HepG2 (cell line): ENCODE results near the gene CYP46A1. TPM values are rescaled to one million over a fixed set of nuclear protein-coding genes. Genes with fewer than 3 reads are reported as not detected.

ENCODE experiments used
- ATAC-seq: fragments of 200-7000 bp; cut with Tn5 transposase; 3 replicates; pipeline ENCODE4 v1.9.1; 2020; ENCODE audit warnings: mild to moderate bottlenecking, moderate library complexity
- BruUV-seq: library from RNA; stranded (reverse); fragments of 400-500 nt; replicated peaks from 2 replicates; lab custom pipeline; 2021; lab: Mats Ljungman, UMichigan
- CTCF ChIA-PET: fragments of 300-600 bp; formaldehyde crosslinking; extraction: SDS; loops from one replicate; lab custom pipeline; 2021; ENCODE audit warnings: low total read pairs, inconsistent platforms, low intra/inter-chr PET ratio; lab: Yijun Ruan, JAX
- POLR2A ChIA-PET: fragments of 350-600 bp; sonication (Branson Sonifier 250); formaldehyde crosslinking; loops from one replicate; lab custom pipeline; 2020; ENCODE audit warnings: antibody characterized with exemption, inconsistent platforms; lab: Yijun Ruan, JAX
- DNase-seq: peaks from one replicate; pipeline ENCODE4 v3.0.0-alpha.2; 2015; ENCODE audit warnings: low spot score
- FAIRE-seq: peaks from 3 replicates; lab custom pipeline; 2011; peaks lifted over from hg19 to GRCh38; lab: Jason Lieb, UNC
- H2AFZ ChIP-seq: one replicate; pipeline ENCODE4 v1.6.1; 2011; ENCODE audit warnings: low read length, inconsistent platforms
- H3K27ac ChIP-seq: fragments of 300-600 bp; 3 replicates; pipeline ENCODE4 v1.8.0; 2011; ENCODE audit warnings: mixed run types, mild to moderate bottlenecking, mixed read lengths, low read length, inconsistent platforms; ENCODE audit not compliant: insufficient read depth; ENCODE audit errors: extremely low read length
- H3K27me3 ChIP-seq, 2 experiments: fragments of 200-600 bp in 1 of 2; 2 replicates in 1 of 2; 3 replicates in 1 of 2; pipeline versions ENCODE4 v1.6.0 to v1.8.0; 2011; ENCODE audit warnings: low read length in 2 of 2, mild to moderate bottlenecking in 2 of 2, moderate library complexity in 2 of 2, inconsistent platforms in 1 of 2; ENCODE audit not compliant: insufficient read depth in 2 of 2, control insufficient read depth in 1 of 2
- H3K36me3 ChIP-seq, 2 experiments: fragments of 200-600 bp in 1 of 2; replicated peaks in 1 of 2; 2 replicates in 1 of 2; 3 replicates in 1 of 2; pipeline versions ENCODE4 v1.5.1 to v1.8.0; 2011; ENCODE audit warnings: low read length in 2 of 2, inconsistent platforms in 1 of 2; ENCODE audit not compliant: insufficient read depth in 2 of 2, control insufficient read depth in 1 of 2
- H3K4me1 ChIP-seq: 2 replicates; pipeline ENCODE4 v1.5.1; 2012; ENCODE audit warnings: low read length, inconsistent platforms; ENCODE audit not compliant: insufficient read depth
- H3K4me2 ChIP-seq: 2 replicates; pipeline ENCODE4 v1.6.0; 2011; ENCODE audit warnings: low read depth, low read length, inconsistent platforms
- H3K4me3 ChIP-seq, 3 experiments: fragments of 200-600 bp in 1 of 3; sonication (generic), shearing (Covaris generic) in 1 of 3; replicated peaks in 1 of 3; 2 replicates each; pipeline ENCODE4 v1.5.1; 2011 to 2016; ENCODE audit warnings: low read length in 3 of 3, inconsistent platforms in 2 of 3, low read depth in 2 of 3, mild to moderate bottlenecking in 2 of 3, control low read depth in 1 of 3, mixed read lengths in 1 of 3; ENCODE audit not compliant: insufficient read depth in 1 of 3
- H3K79me2 ChIP-seq: one replicate; pipeline ENCODE4 v1.6.1; 2011; ENCODE audit warnings: low read length, inconsistent platforms; ENCODE audit not compliant: insufficient read depth
- H3K9ac ChIP-seq: 2 replicates; pipeline ENCODE4 v1.6.0; 2011; ENCODE audit warnings: mild to moderate bottlenecking, low read depth, low read length, inconsistent platforms; ENCODE audit not compliant: insufficient read depth
- H3K9me3 ChIP-seq: 2 replicates; pipeline ENCODE4 v1.5.1; 2012; ENCODE audit warnings: mild to moderate bottlenecking, low read length
- H4K20me1 ChIP-seq: 2 replicates; pipeline ENCODE4 v1.6.0; 2011; ENCODE audit warnings: inconsistent platforms, mild to moderate bottlenecking, low read length, moderate library complexity; ENCODE audit not compliant: insufficient read depth
- PLSCR1 ChIP-seq: sonication (generic); formaldehyde crosslinking; IDR thresholded peaks from 2 replicates; pipeline ENCODE4 v1.5.0; 2020; ENCODE audit warnings: missing genetic modification reagents, mild to moderate bottlenecking, borderline replicate concordance
- RNF219 ChIP-seq: sonication (generic); formaldehyde crosslinking; IDR thresholded peaks from 2 replicates; pipeline ENCODE4 v1.5.0; 2020; ENCODE audit warnings: mild to moderate bottlenecking, missing genetic modification reagents
- ZNF629 ChIP-seq: sonication (generic); formaldehyde crosslinking; conservative IDR thresholded peaks from 2 replicates; pipeline ENCODE4 v1.5.0; 2020; ENCODE audit warnings: missing genetic modification reagents
- ZNF768 ChIP-seq: sonication (generic); formaldehyde crosslinking; IDR thresholded peaks from 2 replicates; pipeline ENCODE4 v1.4.0; 2020; ENCODE audit warnings: missing genetic modification reagents
- WGBS: methylation state at CpG from one replicate; pipeline ENCODE4 v1.1.6; 2017; ENCODE audit warnings: low lambda C conversion rate; 5-methylcytosine and 5-hydroxymethylcytosine counted together
- in situ Hi-C: cut with HindIII; loops from 2 replicates; pipeline ENCODE4 v1.10.0; 2017; ENCODE audit warnings: low pct_unique_long_range_greater_than_20kb; ENCODE audit not compliant: extremely low pct_ligation_motif_present
- intact Hi-C: fragments of 100-400 bp; cut with micrococcal nuclease; formaldehyde crosslinking; loops from one replicate; pipeline ENCODE4 v1.10.0; 2022; ENCODE audit not compliant: unreplicated experiment
- polyA plus RNA-seq, 8 experiments: library from polyadenylated mRNA; depleted of rRNA in 3 of 8; stranded (reverse) in 7 of 8; unstranded in 1 of 8; fragments of >200 nt; fragmentation: Illumina TruSeq in 4 of 8; extraction: Trizol in 4 of 8; gene quantifications; 2 replicates each; pipeline versions ENCODE4 v1.2.1 to v1.2.3, GENCODE V29; 2011 to 2016; ENCODE audit warnings: low read depth in 4 of 8, missing spikeins in 1 of 8, mixed read lengths in 1 of 8; ENCODE audit not compliant: insufficient read depth in 1 of 8
- total RNA-seq, 5 experiments: library from RNA; depleted of rRNA; stranded (reverse); fragments of >200 nt; fragmentation: Illumina TruSeq; extraction: Trizol; gene quantifications; 2 replicates each; pipeline ENCODE4 v1.2.3, GENCODE V29; 2016; ENCODE audit warnings: low read depth in 1 of 5

Gene CYP46A1
- total and polyA plus RNA-seq, 2 of the 13 experiments (the other 11 are each of a cell fraction or from before 2014, with no cell fraction given): not detected

DNA sequence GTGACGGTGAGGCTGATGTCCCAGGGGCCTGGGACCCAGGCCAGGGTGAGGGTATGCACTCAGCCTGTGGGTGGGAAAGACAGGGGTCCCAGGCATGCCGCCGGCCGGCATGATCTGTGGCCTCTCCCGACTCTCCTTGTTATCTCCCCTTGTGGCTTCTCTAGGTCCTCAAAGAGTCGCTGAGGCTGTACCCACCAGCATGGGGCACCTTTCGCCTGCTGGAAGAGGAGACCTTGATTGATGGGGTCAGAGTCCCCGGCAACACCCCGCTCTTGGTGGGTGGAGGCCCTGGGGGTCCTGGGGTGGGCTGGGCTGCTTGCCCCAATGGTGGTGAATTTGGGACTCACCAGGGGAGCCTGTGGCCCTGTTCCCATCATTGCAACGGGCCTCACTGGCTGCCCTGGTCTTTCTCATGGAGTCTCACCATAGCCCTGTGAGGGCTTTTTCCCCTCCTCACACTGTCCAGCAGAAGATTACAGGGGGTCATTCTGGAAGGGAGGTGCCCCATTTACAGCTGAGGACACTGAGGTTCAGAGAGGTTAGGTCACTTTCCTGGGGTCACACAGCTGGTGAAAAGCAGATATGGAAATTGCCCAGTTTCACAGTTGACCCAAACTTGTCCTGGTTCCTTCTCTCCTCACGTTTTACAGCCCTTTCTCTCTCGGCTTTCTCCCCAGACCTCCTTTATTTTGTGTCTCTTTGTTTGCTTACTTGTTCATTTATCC lies 37.9 kb downstream of the CYP46A1 start:
- Histone ChIP-seq H3K36me3 (no peaks in the 10 kb centered on the region), H3K4me3 (no peak overlapping the region), H3K27ac (no peak overlapping the region), H3K79me2 (no peaks in the 10 kb centered on the region), H3K9ac (no peak overlapping the region), H4K20me1 (no peaks in the 10 kb centered on the region), H2AFZ (no peak overlapping the region), H3K27me3 (peaks cover 3 to 19% of the 10 kb centered on the region in 2 experiments; a peak in 4 of 5 replicates), H3K4me1 (peaks cover 9% of the 10 kb centered on the region; the same call in 1 of the 2 replicates), H3K9me3 (no peaks in the 10 kb centered on the region), H3K4me2 (no peak overlapping the region)
- intact Hi-C loops: no loop called here
- FAIRE-seq (no peak), ATAC-seq (no peak), DNase-seq (no peak)
- no TSS peak for BruUV-seq
- peak; percentile 54; the same call in 1 of the 2 replicates for TF ChIP-seq ZNF768 (CRISPR knock-in tag)
- TF ChIP-seq RNF219 (CRISPR knock-in tag): no peak
- TF ChIP-seq PLSCR1 (CRISPR knock-in tag): no peak
- TF ChIP-seq ZNF629 (CRISPR knock-in tag): no peak
- CTCF ChIA-PET: no interaction called here
- 25% methylated on average over 8 of the region's 12 CpGs for WGBS
- in situ Hi-C loops: no loop called here
- POLR2A ChIA-PET: no interaction called here
